HEK293 (cell line): ENCODE measurements around the gene PTPRH.

ENCODE experiments used
- PRDM1 ChIP-seq: fragments of 450-650 bp; formaldehyde crosslinking; IDR thresholded peaks from 2 replicates; pipeline ENCODE4; 2016; ENCODE audit warnings: missing biosample characterization, missing genetic modification characterization
- PRDM10 ChIP-seq: fragments of 450-650 bp; formaldehyde crosslinking; IDR thresholded peaks from 2 replicates; pipeline ENCODE4 v1.5.1; 2016; ENCODE audit warnings: missing biosample characterization, missing genetic modification characterization
- REST ChIP-seq: fragments of 450-650 bp; formaldehyde crosslinking; IDR thresholded peaks from 2 replicates; pipeline ENCODE4 v1.5.1; 2016; ENCODE audit warnings: missing biosample characterization, missing genetic modification characterization
- SETDB1 ChIP-seq: IDR thresholded peaks from one replicate; pipeline ENCODE4 v1.6.1; 2017; ENCODE audit warnings: mild to moderate bottlenecking, low read length, moderate library complexity, mixed read lengths; ENCODE audit not compliant: insufficient read length
- SP2 ChIP-seq: fragments of 450-650 bp; formaldehyde crosslinking; IDR thresholded peaks from 2 replicates; pipeline ENCODE4 v1.5.1; 2016; ENCODE audit warnings: missing biosample characterization, missing genetic modification characterization
- SP3 ChIP-seq: fragments of 450-650 bp; formaldehyde crosslinking; IDR thresholded peaks from 2 replicates; pipeline ENCODE4 v1.5.1; 2016; ENCODE audit warnings: missing biosample characterization, missing genetic modification characterization
- SP7 ChIP-seq: fragments of 450-650 bp; formaldehyde crosslinking; IDR thresholded peaks from 2 replicates; pipeline ENCODE4 v1.5.1; 2016; ENCODE audit warnings: missing biosample characterization, missing genetic modification characterization
- ZBTB21 ChIP-seq: fragments of 450-650 bp; formaldehyde crosslinking; IDR thresholded peaks from 2 replicates; pipeline ENCODE4 v1.5.1; 2017; ENCODE audit warnings: missing biosample characterization, missing genetic modification characterization
- ZBTB44 ChIP-seq: fragments of 450-650 bp; IDR thresholded peaks from 2 replicates; pipeline ENCODE4 v1.5.1; 2018; ENCODE audit warnings: missing biosample characterization, mild to moderate bottlenecking, missing genetic modification characterization
- ZFP69B ChIP-seq: fragments of 450-650 bp; formaldehyde crosslinking; IDR thresholded peaks from 2 replicates; pipeline ENCODE4 v1.5.1; 2016; ENCODE audit warnings: missing biosample characterization, missing genetic modification characterization
- ZNF155 ChIP-seq: fragments of 450-650 bp; formaldehyde crosslinking; IDR thresholded peaks from 2 replicates; pipeline ENCODE4 v1.5.1; 2016; ENCODE audit warnings: missing biosample characterization, missing genetic modification characterization
- ZNF184 ChIP-seq: fragments of 450-650 bp; IDR thresholded peaks from 2 replicates; pipeline ENCODE4 v1.5.1; 2018; ENCODE audit warnings: missing biosample characterization, mild to moderate bottlenecking, missing genetic modification characterization
- ZNF211 ChIP-seq: fragments of 450-650 bp; formaldehyde crosslinking; IDR thresholded peaks from 2 replicates; pipeline ENCODE4 v1.5.1; 2016; ENCODE audit warnings: low read depth, missing biosample characterization, missing genetic modification characterization
- ZNF24 ChIP-seq: fragments of 450-650 bp; formaldehyde crosslinking; IDR thresholded peaks from 2 replicates; pipeline ENCODE4 v1.5.1; 2016; ENCODE audit warnings: missing biosample characterization, missing genetic modification characterization
- ZNF248 ChIP-seq: fragments of 450-650 bp; formaldehyde crosslinking; IDR thresholded peaks from 2 replicates; pipeline ENCODE4 v1.5.1; 2017; ENCODE audit warnings: missing biosample characterization, missing genetic modification characterization
- ZNF366 ChIP-seq: fragments of 450-650 bp; formaldehyde crosslinking; conservative IDR thresholded peaks from 2 replicates; pipeline ENCODE4 v1.5.1; 2016; ENCODE audit warnings: missing biosample characterization, missing genetic modification characterization
- ZNF394 ChIP-seq: fragments of 450-650 bp; formaldehyde crosslinking; IDR thresholded peaks from 2 replicates; pipeline ENCODE4 v1.5.1; 2016; ENCODE audit warnings: missing biosample characterization, missing genetic modification characterization, mild to moderate bottlenecking, moderate library complexity, borderline replicate concordance
- ZNF518A ChIP-seq: fragments of 450-650 bp; formaldehyde crosslinking; conservative IDR thresholded peaks from 2 replicates; pipeline ENCODE4 v1.5.1; 2016; ENCODE audit warnings: low read depth, missing biosample characterization, missing genetic modification characterization
- ZNF621 ChIP-seq: fragments of 450-650 bp; formaldehyde crosslinking; IDR thresholded peaks from 2 replicates; pipeline ENCODE4 v1.5.1; 2017; ENCODE audit warnings: missing biosample characterization, missing genetic modification characterization
- ZNF623 ChIP-seq: fragments of 450-650 bp; formaldehyde crosslinking; IDR thresholded peaks from 2 replicates; pipeline ENCODE4 v1.5.1; 2016; ENCODE audit warnings: missing biosample characterization, missing genetic modification characterization
- ZNF626 ChIP-seq: fragments of 450-650 bp; sonication (Bioruptor Pico); formaldehyde crosslinking; IDR thresholded peaks from 2 replicates; pipeline ENCODE4 v1.5.1; 2018; ENCODE audit warnings: missing biosample characterization, missing genetic modification characterization, inconsistent platforms
- ZNF654 ChIP-seq: fragments of 450-650 bp; formaldehyde crosslinking; IDR thresholded peaks from 2 replicates; pipeline ENCODE4 v1.5.1; 2016; ENCODE audit warnings: low read depth, missing biosample characterization, missing genetic modification characterization
- ZNF76 ChIP-seq: fragments of 450-650 bp; formaldehyde crosslinking; IDR thresholded peaks from 2 replicates; pipeline ENCODE4; 2016; ENCODE audit warnings: low read depth, missing biosample characterization, missing genetic modification characterization, borderline replicate concordance
- ZNF785 ChIP-seq: fragments of 450-650 bp; formaldehyde crosslinking; IDR thresholded peaks from 2 replicates; pipeline ENCODE4 v1.5.1; 2016; ENCODE audit warnings: missing biosample characterization, missing genetic modification characterization
- ZXDB ChIP-seq: fragments of 450-650 bp; formaldehyde crosslinking; IDR thresholded peaks from 2 replicates; pipeline ENCODE4 v1.5.1; 2016; ENCODE audit warnings: missing biosample characterization, missing genetic modification characterization

The PTPRH gene

GRCh38 chr19:55152017-55152416, 57.3 kb downstream of the PTPRH start (continued):
- TF ChIP-seq ZNF518A (tag by site-specific recombination) (peak; percentile 100), SETDB1 (peak; percentile 59), ZNF626 (tag by site-specific recombination) (no peak), ZNF76 (tag by site-specific recombination) (no peak), ZNF785 (no peak), ZNF155 (no peak), ZNF248 (tag by site-specific recombination) (0 out of 2 replicates have a peak, but pooled peaks have one; percentile 57), ZFP69B (tag by site-specific recombination) (peak; percentile 42), REST (tag by site-specific recombination) (peak; percentile 34; the same call in 1 of the 2 replicates), ZBTB21 (tag by site-specific recombination) (peak; percentile 62; the same call in 1 of the 2 replicates), ZNF654 (tag by site-specific recombination) (no peak), ZNF621 (tag by site-specific recombination) (no peak; the same call in 1 of the 2 replicates), ZXDB (tag by site-specific recombination) (0 out of 2 replicates have a peak, but pooled peaks have one; percentile 50), SP2 (tag by site-specific recombination) (peak; percentile 77), ZNF24 (no peak), ZNF211 (tag by site-specific recombination) (no peak), ZNF623 (tag by site-specific recombination) (no peak), ZNF394 (tag by site-specific recombination) (no peak), SP3 (tag by site-specific recombination) (peak; percentile 54), PRDM1 (0 out of 2 replicates have a peak, but pooled peaks have one; percentile 25), ZBTB44 (tag by site-specific recombination) (peak; percentile 99), SP7 (tag by site-specific recombination) (0 out of 2 replicates have a peak, but pooled peaks have one; percentile 19), PRDM10 (tag by site-specific recombination) (peak; percentile 60), ZNF184 (tag by site-specific recombination) (no peak), ZNF366 (tag by site-specific recombination) (peak; percentile 88)
